ENCODE measurements around the gene CELF2.
"Not testable (repeated sequence)": the region's sequence is repeated elsewhere in the genome, so short reads cannot be mapped to it uniquely, and the experiment has no call there.

CELF2 gene

DNA sequence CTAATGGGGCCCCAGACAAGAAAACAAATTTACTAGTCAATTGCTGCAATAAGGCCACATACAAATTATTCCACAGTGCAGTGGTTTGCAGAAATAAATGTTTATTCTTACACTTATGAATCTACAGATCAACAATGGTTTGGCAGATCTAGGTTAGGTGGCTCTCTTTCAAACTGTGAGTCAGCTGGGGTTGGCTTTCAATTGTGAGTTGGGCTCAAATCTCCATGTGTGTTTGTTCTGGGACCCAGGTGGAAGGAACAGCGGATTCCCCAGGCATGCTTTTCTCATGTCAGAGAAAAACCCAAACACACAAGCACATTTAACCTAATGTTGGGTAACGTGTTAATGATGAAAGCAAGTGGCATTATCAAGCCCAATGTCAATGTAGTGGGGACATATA, 25.6 kb upstream of the CELF2 start:
- Histone ChIP-seq H3K4me1 (no peaks in the 10 kb centered on the region), H3K4me3 (ENCODE audit: low read depth, low read length) (no peak overlapping the region), H3K27me3 (no peaks in the 10 kb centered on the region), H3K36me3 (no peaks in the 10 kb centered on the region), H3K9me3 (no peaks in the 10 kb centered on the region)
- DNase-seq: no peak
- no peak for TF ChIP-seq CTCF (IDR thresholded peaks at IDR 0.05; ENCODE audit: low read depth, low read length)

DNA sequence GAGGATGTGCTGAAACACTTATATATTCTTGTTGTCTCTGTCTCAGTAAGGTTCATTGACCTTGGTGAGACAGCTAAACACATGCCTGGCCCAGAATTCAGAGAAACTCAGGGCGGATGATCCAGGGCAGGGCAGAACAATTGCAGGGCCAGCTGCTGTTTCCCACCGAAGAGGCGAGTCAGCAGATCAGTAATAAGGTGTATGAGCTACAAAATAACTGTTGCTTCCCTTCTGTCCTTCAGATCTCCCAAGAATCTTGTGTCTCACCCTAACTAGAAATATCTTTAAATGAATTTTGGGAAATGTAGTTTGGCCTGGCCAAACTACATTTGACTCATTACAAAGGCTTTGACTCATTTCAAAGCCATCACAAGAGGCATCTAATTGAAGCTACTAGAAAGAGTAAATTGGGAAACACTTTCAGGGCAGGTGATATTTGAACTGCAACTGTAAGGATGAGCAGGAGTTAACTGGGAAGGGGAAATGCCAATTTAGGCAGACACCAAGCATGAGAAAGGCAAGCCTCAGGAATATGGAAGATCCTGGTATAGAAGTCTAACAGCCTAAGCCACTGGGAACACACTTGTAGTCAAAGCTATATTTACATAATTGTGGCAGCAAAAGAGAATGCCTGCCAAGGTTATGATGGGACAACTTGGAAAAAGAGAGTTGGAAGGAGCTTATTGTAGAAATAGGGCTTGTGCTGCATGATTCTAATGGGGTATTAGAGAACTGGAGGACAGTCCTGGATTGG, 24.5 kb upstream of the CELF2 start:
- Histone ChIP-seq H3K4me3 (ENCODE audit: low read depth, low read length) (no peak overlapping the region), H3K4me1 (no peaks in the 10 kb centered on the region), H3K27me3 (no peaks in the 10 kb centered on the region), H3K36me3 (no peaks in the 10 kb centered on the region), H3K9me3 (no peaks in the 10 kb centered on the region)
- DNase-seq: no peak
- no peak for TF ChIP-seq CTCF (IDR thresholded peaks at IDR 0.05; ENCODE audit: low read depth, low read length)

GRCh38 chr10:10993785-10994184, 23.9 kb upstream of the CELF2 start:
- no peaks in the 10 kb centered on the region for H3K36me3 ChIP-seq
- H3K27me3 ChIP-seq: no peaks in the 10 kb centered on the region
- no peaks in the 10 kb centered on the region for H3K9me3 ChIP-seq
- no peaks in the 10 kb centered on the region for H3K4me1 ChIP-seq
- no peak for DNase-seq
- no peak for TF ChIP-seq CTCF (IDR thresholded peaks at IDR 0.05; ENCODE audit: low read depth, low read length)
- H3K4me3 ChIP-seq (ENCODE audit: low read depth, low read length): no peak overlapping the region

DNA sequence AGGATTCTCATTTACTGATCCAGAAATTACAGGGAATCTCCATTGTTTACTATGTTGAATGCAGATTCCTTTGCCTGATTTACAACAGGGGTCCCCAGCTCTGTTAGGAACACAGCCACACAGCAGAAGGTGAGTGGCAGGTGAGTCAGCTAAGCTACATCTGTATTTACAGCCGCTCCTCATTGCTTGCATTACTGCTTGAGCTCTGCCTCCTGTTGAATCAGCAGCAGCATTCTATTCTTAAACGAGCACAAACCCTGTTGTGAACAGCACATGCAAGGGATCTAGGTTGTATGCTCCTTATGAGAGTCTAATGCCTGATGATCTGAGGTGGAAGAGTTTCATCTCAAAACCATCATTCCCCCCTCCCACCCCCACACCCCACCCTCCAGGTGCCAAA, 23.3 kb upstream of the CELF2 start:
- DNase-seq: no peak
- Histone ChIP-seq H3K27me3 (no peaks in the 10 kb centered on the region), H3K4me1 (no peaks in the 10 kb centered on the region), H3K4me3 (ENCODE audit: low read depth, low read length) (no peak overlapping the region), H3K36me3 (no peaks in the 10 kb centered on the region), H3K9me3 (no peaks in the 10 kb centered on the region)
- no peak for TF ChIP-seq CTCF (IDR thresholded peaks at IDR 0.05; ENCODE audit: low read depth, low read length)

- Histone ChIP-seq H3K27me3 (no peaks in the 10 kb centered on the region), H3K4me3 (ENCODE audit: low read depth, low read length) (no peak overlapping the region), H3K9me3 (no peaks in the 10 kb centered on the region), H3K36me3 (no peaks in the 10 kb centered on the region), H3K4me1 (no peaks in the 10 kb centered on the region)
- no peak for TF ChIP-seq CTCF (IDR thresholded peaks at IDR 0.05; ENCODE audit: low read depth, low read length)
- no peak for DNase-seq
Measured at GRCh38 chr10:10995120-10995519, 22.6 kb upstream of the CELF2 start.

- Histone ChIP-seq H3K4me3 (ENCODE audit: low read depth, low read length) (no peak overlapping the region), H3K4me1 (no peaks in the 10 kb centered on the region), H3K9me3 (no peaks in the 10 kb centered on the region), H3K36me3 (no peaks in the 10 kb centered on the region), H3K27me3 (no peaks in the 10 kb centered on the region)
- TF ChIP-seq CTCF (IDR thresholded peaks at IDR 0.05; ENCODE audit: low read depth, low read length): no peak
- DNase-seq: no peak
Measured at GRCh38 chr10:10996966-10997620, 20.6 kb upstream of the CELF2 start.

- DNase-seq; H3K36me3 ChIP-seq; H3K4me1 ChIP-seq; H3K27me3 ChIP-seq; H3K4me3 ChIP-seq (ENCODE audit: low read depth, low read length); H3K9me3 ChIP-seq: not testable (repeated sequence)
Measured at GRCh38 chr10:10999501-10999900, 18.2 kb upstream of the CELF2 start.

Data from BE2C (cell line).